Measurements from ENCODE around the gene BMAL1.

GRCh38 chr11:13427440-13427839 lies 149.8 kb downstream of the BMAL1 start:
- TF ChIP-seq EZH2 (IDR thresholded peaks at IDR 0.05; ENCODE audit: low read length) = no peak
- no peak for TF ChIP-seq CTCF (optimal IDR thresholded peaks at IDR 0.05 in 1 of 3, IDR thresholded peaks at IDR 0.05 in 1 of 3, conservative IDR thresholded peaks at IDR 0.05 in 1 of 3; ENCODE audit: extremely low read depth in 1 of 3, insufficient read depth in 2 of 3, low read length in 3 of 3)

All from keratinocyte (primary cell).